Thymus (tissue), 11 donors: ENCODE results near the gene TRIM52. TPM values are rescaled to one million over a fixed set of nuclear protein-coding genes. Genes with fewer than 3 reads are reported as not detected.
"Not testable (repeated sequence)": the region's sequence is repeated elsewhere in the genome, so short reads cannot be mapped to it uniquely, and the experiment has no call there.

ENCODE experiments used
- DNase-seq, 9 donors: peaks; one replicate each; pipeline ENCODE4 v3.0.0-alpha.2; 2013; ENCODE audit warnings: low spot score in 9 of 9, low read depth in 6 of 9, missing footprints in 1 of 9
- H3K27ac ChIP-seq, 2 donors: one replicate each; pipeline ENCODE4 v1.5.1; 2013; ENCODE audit warnings: control low read depth in 1 of 2, low read depth in 1 of 2, low read length in 1 of 2, mild to moderate bottlenecking in 1 of 2, moderate library complexity in 1 of 2
- H3K27me3 ChIP-seq, 2 donors: one replicate each; pipeline ENCODE4 v1.5.1; 2013; ENCODE audit warnings: low read length in 1 of 2; ENCODE audit not compliant: control insufficient read depth in 2 of 2, insufficient read depth in 1 of 2
- H3K36me3 ChIP-seq, 2 donors: one replicate each; pipeline ENCODE4 v1.5.1; 2013; ENCODE audit warnings: low read length in 1 of 2, mild to moderate bottlenecking in 1 of 2, moderate library complexity in 1 of 2; ENCODE audit not compliant: control insufficient read depth in 2 of 2, insufficient read depth in 2 of 2
- H3K4me1 ChIP-seq, 2 donors: one replicate each; pipeline ENCODE4 v1.5.1; 2013; ENCODE audit warnings: low read length in 2 of 2; ENCODE audit not compliant: control insufficient read depth in 2 of 2, insufficient read depth in 2 of 2
- H3K4me3 ChIP-seq, 2 donors: one replicate each; pipeline ENCODE4 v1.5.1; 2013; ENCODE audit warnings: low read length in 2 of 2, control low read depth in 1 of 2, mild to moderate bottlenecking in 1 of 2
- H3K9me3 ChIP-seq, 2 donors: one replicate each; pipeline ENCODE4 v1.5.1; 2013; ENCODE audit warnings: low read length in 1 of 2, mild to moderate bottlenecking in 1 of 2; ENCODE audit not compliant: control insufficient read depth in 2 of 2, insufficient read depth in 1 of 2
- WGBS: extraction: QIAGEN DNeasy Blood & Tissue Kit; methylation state at CpG from one replicate; pipeline ENCODE4 v1.1.7; 2013; 5-methylcytosine and 5-hydroxymethylcytosine counted together
- polyA plus RNA-seq: library from polyadenylated mRNA; stranded (reverse); fragments of 200-250 nt; gene quantifications from one replicate; pipeline ENCODE4 v1.2.3, GENCODE V29; 2013
- total RNA-seq: library from RNA; stranded (reverse); fragments of 120-200 nt; gene quantifications from one replicate; pipeline ENCODE4 v1.2.4, GENCODE V29; 2013
- donor health status: healthy.

The TRIM52 gene
- total and polyA plus RNA-seq, 2 donors, result 10.7 to 35.2 TPM

DNA sequence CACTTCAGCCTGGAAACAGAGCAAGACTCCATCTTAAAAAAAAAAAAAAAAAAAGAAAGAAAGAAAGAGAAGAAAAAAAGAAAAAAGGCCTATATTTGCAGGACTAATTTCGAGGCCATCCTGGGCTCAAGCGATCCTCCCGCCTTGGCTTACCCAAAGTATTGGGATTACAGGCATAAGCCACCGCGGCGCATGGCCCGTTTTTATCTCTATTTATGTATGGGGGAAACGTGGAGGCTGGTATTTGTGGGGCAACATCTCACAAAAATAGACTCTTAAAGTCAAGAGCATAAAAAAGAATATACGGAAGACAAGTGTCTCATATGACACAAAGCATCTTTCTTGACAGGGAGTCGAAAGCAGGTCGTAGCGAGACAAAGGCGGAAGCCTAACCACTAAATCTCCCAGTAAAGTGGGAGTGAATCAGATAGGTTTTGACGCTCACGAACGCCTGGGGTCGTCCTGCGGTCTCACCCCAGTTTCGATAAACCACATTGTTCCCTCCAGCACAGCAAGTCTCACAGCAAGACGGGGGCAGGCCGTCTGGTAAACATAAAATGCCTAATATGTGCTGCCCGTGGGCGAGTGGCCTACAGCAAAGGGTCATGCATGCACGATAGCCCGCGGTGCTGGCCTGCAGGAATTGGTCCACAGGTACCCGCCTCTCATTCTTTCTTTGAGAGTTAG is 39.7 kb downstream of the TRIM52 start:
- DNase-seq, result peak in 3 of 9 donors; percentile 56 to 72 (median 65)
- peaks cover 3 to 50% of the 10 kb centered on the region in 2 donors for H3K27me3 ChIP-seq
- H3K27ac ChIP-seq, result peak overlapping the region; percentile 94 to 98
- peaks cover 0 to 6% of the 10 kb centered on the region in 2 donors for H3K36me3 ChIP-seq
- H3K9me3 ChIP-seq, result peaks cover 0 to 4% of the 10 kb centered on the region in 2 donors
- 70% methylated on average over 27 of the region's 27 CpGs for WGBS
- H3K4me1 ChIP-seq, result peaks cover 27 to 62% of the 10 kb centered on the region in 2 donors
- H3K4me3 ChIP-seq, result no peak overlapping the region

DNA sequence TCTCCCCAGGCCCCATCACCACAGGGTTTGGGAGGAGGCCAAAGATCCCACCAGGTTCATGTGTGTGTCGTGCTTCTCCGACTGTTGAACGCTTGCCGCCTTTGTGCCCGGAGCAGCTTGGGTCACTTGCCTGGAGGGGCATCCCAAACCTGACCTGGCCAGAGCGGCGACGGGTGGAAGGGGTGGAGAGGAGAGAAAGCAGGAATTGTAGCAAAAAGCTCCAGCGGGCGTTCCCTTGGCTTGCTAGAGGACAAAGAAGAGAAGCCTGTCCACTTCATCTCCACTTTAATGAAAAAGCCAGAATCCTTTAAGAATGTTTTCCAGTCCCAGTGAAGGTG is 40.8 kb downstream of the TRIM52 start:
- DNase-seq, result no peak
- WGBS, result 98% methylated on average over 10 of the region's 10 CpGs
- H3K9me3 ChIP-seq, result peaks cover 0 to 8% of the 10 kb centered on the region in 2 donors
- peaks cover 0 to 4% of the 10 kb centered on the region in 2 donors for H3K36me3 ChIP-seq
- H3K27ac ChIP-seq, result no peak overlapping the region
- peaks cover 5 to 56% of the 10 kb centered on the region in 2 donors for H3K27me3 ChIP-seq
- no peak overlapping the region for H3K4me3 ChIP-seq
- H3K4me1 ChIP-seq, result peaks cover 25 to 54% of the 10 kb centered on the region in 2 donors

DNA sequence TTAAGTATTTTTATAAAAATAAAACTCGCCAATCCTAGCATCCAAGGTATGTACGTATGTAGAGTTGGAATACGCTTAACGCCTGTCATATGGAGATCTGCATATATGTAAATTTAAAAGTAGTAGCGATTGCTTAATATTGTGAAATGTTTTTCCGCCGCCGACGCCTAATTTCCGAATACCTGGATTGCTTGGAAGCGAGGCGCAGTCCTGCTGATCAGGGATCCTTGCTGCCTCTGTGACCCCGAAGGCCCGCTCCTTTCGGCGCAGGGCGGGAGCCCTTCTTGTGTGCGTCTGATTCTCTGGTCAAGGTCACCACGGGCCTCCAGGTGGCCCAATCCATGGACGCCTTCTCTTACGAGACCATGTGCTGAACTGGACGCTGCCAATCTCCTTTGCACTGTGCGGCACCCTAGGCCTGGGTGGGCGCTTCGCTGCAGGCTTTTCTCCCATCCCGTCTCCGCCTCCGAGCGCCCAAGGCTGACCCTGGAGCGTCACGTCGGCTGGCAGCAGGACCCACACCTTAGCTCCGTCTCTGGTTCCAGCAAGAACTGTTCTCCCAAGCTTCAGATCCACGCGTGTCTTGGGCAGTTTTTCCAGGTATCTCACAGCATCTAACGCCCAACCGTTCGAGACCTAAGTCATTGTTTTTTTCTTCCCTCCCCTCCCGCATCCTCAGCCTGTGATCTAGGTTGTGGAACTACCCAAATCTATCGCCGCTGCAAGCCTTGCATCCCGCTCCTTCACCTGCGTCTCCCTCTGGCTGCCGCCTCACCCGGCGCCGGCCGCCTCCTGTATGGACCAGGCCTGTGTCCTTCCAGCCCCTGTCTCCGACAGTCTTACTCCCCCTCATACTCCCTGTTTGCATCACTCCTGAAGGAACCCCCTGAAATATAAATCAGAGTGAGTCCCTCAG is 41.4 kb downstream of the TRIM52 start:
- H3K9me3 ChIP-seq, result peaks cover 0 to 8% of the 10 kb centered on the region in 2 donors
- peaks cover 19 to 48% of the 10 kb centered on the region in 2 donors for H3K4me1 ChIP-seq
- 89% methylated on average over 49 of the region's 49 CpGs for WGBS
- no peak overlapping the region for H3K27ac ChIP-seq
- H3K4me3 ChIP-seq, result no peak overlapping the region
- peaks cover 6 to 61% of the 10 kb centered on the region in 2 donors for H3K27me3 ChIP-seq
- no peak for DNase-seq
- H3K36me3 ChIP-seq, result no peaks in the 10 kb centered on the region

DNA sequence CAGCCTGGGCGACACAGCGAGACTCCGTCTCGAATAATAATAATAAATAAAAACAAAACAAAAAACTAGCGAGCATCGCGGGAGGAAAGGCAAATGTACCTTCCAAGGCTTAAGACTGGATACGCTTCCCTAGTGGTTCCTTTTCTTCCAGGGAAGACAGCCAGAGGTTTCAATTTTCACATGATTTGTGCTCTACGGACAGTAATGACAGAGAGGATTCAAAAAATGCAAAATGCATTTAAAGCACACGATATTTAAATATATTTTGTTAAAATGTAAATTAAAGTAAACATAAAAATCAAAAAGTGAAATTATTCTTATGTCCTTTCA is 42.2 kb downstream of the TRIM52 start:
- peak overlapping the region in 1 of 2 donors; percentile 32 for H3K4me3 ChIP-seq
- no peak for DNase-seq
- WGBS, result 34% methylated on average over 10 of the region's 10 CpGs
- peaks cover 18 to 41% of the 10 kb centered on the region in 2 donors for H3K4me1 ChIP-seq
- peaks cover 0 to 11% of the 10 kb centered on the region in 2 donors for H3K9me3 ChIP-seq
- H3K27ac ChIP-seq, result no peak overlapping the region
- H3K27me3 ChIP-seq, result peaks cover 7 to 68% of the 10 kb centered on the region in 2 donors
- no peaks in the 10 kb centered on the region for H3K36me3 ChIP-seq

DNA sequence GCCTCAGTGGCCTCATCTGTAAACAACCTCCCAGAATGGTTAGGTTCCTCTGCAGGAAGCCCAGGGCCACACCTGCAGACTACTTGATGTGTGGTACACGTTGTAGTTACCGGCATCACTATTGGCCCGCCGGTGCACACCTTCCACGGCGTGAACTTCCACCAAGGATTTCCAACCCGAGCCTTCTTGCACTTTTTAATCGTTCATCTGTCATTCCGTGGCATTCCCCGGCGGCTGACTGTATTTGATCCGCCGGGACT is 43.2 kb downstream of the TRIM52 start:
- peaks cover 0 to 11% of the 10 kb centered on the region in 2 donors for H3K9me3 ChIP-seq
- no peaks in the 10 kb centered on the region for H3K36me3 ChIP-seq
- WGBS, result 2% methylated on average over 13 of the region's 13 CpGs
- H3K27ac ChIP-seq, result peak overlapping the region in 1 of 2 donors; percentile 75
- no peak for DNase-seq
- H3K4me1 ChIP-seq, result peaks cover 18 to 41% of the 10 kb centered on the region in 2 donors
- peak overlapping the region; percentile 11 to 51 for H3K4me3 ChIP-seq
- H3K27me3 ChIP-seq, result peaks cover 7 to 79% of the 10 kb centered on the region in 2 donors

DNA sequence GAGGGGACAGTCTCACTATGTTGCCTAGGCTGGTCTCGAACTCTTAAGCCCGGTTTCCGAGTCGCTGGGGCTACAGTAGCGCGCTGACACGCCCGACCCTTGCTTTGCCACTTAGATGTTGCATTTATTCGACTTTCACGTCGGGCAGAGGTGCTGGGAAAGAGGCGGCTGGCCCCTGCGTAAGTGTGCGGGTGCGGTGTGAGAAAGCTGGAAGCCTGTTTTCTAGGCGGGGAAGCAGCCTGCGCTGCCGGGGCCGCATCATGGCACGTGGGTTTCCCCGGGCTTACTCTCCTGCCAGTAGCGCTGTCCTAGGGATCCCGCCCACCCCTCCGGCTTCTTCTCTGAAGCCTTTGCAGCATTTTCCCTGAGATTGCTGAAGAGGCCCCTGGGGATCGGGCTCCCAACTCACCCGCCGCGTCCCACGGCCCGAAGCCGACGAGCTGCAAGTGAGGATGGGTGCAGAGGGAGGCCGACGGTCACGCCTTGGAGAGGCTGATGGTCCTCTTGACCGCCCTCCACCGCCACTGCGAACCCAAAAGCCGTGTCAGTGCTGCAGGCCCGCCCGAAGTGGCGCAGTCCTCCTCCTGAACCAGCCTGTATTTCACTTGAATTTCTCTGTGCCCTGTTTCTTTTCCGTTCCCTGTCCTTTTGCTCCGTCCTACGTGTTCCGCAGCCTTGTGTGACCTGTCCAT is 43.7 kb downstream of the TRIM52 start:
- DNase-seq, result peak in 1 of 9 donors; percentile 45
- H3K9me3 ChIP-seq, result peaks cover 0 to 11% of the 10 kb centered on the region in 2 donors
- 1% methylated on average over 46 of the region's 46 CpGs for WGBS
- H3K27ac ChIP-seq, result peak overlapping the region in 1 of 2 donors; percentile 75
- H3K36me3 ChIP-seq, result no peaks in the 10 kb centered on the region
- H3K27me3 ChIP-seq, result peaks cover 7 to 83% of the 10 kb centered on the region in 2 donors
- H3K4me1 ChIP-seq, result peaks cover 18 to 37% of the 10 kb centered on the region in 2 donors
- peak overlapping the region; percentile 11 to 51 for H3K4me3 ChIP-seq

DNA sequence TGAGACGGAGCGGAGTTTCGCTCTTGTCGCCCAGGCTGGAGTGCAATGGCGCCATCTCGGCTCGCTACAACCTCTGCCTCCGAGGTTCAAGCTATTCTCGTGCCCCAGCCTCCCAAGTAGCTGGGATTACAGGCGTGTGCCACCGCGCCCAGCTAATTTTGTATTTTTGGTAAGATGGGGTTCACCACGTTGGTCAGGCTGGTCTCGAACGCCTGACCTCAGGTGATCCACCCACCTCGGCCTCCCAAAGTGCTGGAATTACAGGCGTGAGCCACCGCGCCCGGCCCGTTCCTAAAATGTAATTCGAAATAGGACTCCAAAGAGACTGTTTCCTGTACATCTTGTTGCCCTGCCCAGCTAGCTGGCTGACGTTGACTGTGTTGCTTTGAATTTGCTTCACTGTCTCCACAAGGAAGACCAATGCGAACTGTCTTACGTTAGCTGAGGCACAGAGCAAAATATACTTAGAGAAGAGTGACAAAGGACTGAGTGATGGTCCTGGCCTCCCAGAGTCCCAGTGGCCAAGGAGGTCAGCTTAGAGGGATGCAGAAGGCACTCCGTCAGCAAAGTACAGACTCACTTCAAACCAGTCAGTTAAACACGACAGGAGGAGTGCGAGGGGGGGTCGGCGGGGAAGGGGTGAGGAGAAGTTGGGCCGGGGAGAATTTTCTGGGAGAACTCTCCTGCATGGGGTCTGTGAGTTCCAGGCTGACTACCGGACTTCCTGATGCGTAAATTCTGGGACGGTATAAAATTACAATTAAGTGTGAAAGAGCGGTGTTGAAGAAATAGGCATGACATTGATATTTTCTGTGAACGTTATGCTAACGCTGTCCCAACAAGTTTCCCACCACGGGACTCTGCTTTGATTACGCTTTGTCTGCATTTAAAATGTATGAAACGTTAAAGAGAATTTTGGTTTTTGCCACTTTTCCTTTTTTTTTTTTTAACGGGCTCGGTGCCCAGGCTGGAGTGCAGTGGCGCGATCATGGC is 44.6 kb downstream of the TRIM52 start:
- no peaks in the 10 kb centered on the region for H3K36me3 ChIP-seq
- peak overlapping the region in 1 of 2 donors; percentile 51 for H3K4me3 ChIP-seq
- peak overlapping the region in 1 of 2 donors; percentile 22 for H3K27ac ChIP-seq
- peaks cover 18 to 28% of the 10 kb centered on the region in 2 donors for H3K4me1 ChIP-seq
- H3K27me3 ChIP-seq, result peaks cover 7 to 88% of the 10 kb centered on the region in 2 donors
- no peak for DNase-seq
- 19% methylated on average over 44 of the region's 44 CpGs for WGBS
- H3K9me3 ChIP-seq, result peaks cover 0 to 11% of the 10 kb centered on the region in 2 donors

DNA sequence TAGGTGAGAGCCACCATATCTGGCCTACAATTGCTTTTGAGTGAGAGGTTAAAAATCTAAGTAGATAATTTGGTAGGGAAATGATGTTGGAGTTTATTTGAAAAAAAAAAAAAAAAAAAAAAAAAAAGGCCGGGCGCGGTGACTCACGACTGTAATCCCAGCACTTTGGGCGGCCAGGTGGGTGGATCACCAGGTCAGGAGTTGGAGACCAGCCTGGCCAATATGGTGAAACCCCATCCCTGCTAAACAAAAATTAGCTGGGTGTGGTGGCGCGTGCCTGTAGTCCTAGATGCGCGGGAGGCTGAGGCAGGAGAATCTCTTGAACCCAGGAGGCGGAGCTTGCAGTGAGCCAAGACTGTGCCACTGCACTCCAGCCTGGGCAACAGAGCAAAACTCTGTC is 46.7 kb downstream of the TRIM52 start:
- DNase-seq, H3K9me3 ChIP-seq, H3K4me3 ChIP-seq, H3K36me3 ChIP-seq, H3K27ac ChIP-seq: not testable (repeated sequence)
- peaks cover 7 to 87% of the 10 kb centered on the region in 2 donors for H3K27me3 ChIP-seq
- 88% methylated on average over 10 of the region's 10 CpGs for WGBS
- peaks cover 16 to 28% of the 10 kb centered on the region in 2 donors for H3K4me1 ChIP-seq
